ENCODE results near the gene RSRC1. TPM values are rescaled to one million over a fixed set of nuclear protein-coding genes. Genes with fewer than 3 reads are reported as not detected.
A peak's percentile ranks its signal among the peaks of the same experiment; 100 is the strongest.

Gene RSRC1
- total RNA-seq, 4 donors from 2014 or later: 27.7 to 36.7 (median 31.9) TPM

GRCh38 chr3:158260392-158260791 lies 150.5 kb downstream of the RSRC1 start:
- DNase-seq: no peak
- Histone ChIP-seq H3K36me3 (no peaks in the 10 kb centered on the region), H3K4me1 (no peaks in the 10 kb centered on the region), H3K27me3 (no peaks in the 10 kb centered on the region), H3K4me3 (no peak overlapping the region), H3K9me3 (no peaks in the 10 kb centered on the region), H3K27ac (no peak overlapping the region)
- no peak for ATAC-seq
- intact Hi-C loops (cut with DNase I; ENCODE audit: low total_unique reads): no loop called here
- in situ Hi-C loops (cut with MboI; ENCODE audit: low sequenced_read_pairs in 4 of 4): no loop called here
- no peak for TF ChIP-seq CTCF (IDR thresholded peaks at IDR 0.05 in 4 of 5, conservative IDR thresholded peaks at IDR 0.05 in 1 of 5)
- no peak for TF ChIP-seq POLR2A (IDR thresholded peaks at IDR 0.05)

GRCh38 chr3:158261371-158261991 lies 151.6 kb downstream of the RSRC1 start:
- no peak overlapping the region for H3K27ac ChIP-seq
- intact Hi-C loops (cut with DNase I; ENCODE audit: low total_unique reads): no loop called here
- TF ChIP-seq POLR2A (IDR thresholded peaks at IDR 0.05) (no peak), CTCF (IDR thresholded peaks at IDR 0.05 in 4 of 5, conservative IDR thresholded peaks at IDR 0.05 in 1 of 5) (no peak)
- no peak for ATAC-seq
- no peaks in the 10 kb centered on the region for H3K36me3 ChIP-seq
- H3K4me1 ChIP-seq: no peaks in the 10 kb centered on the region
- in situ Hi-C loops (cut with MboI; ENCODE audit: low sequenced_read_pairs in 4 of 4): no loop called here
- H3K27me3 ChIP-seq: no peaks in the 10 kb centered on the region
- H3K9me3 ChIP-seq: peaks cover 0 to 1% (median 0%) of the 10 kb centered on the region in 3 donors
- no peak for DNase-seq
- H3K4me3 ChIP-seq: no peak overlapping the region

GRCh38 chr3:158264894-158265293 lies 155.0 kb downstream of the RSRC1 start:
- Histone ChIP-seq H3K4me3 (no peak overlapping the region), H3K4me1 (no peaks in the 10 kb centered on the region), H3K36me3 (no peaks in the 10 kb centered on the region), H3K9me3 (peaks cover 0 to 9% (median 2%) of the 10 kb centered on the region in 3 donors), H3K27me3 (no peaks in the 10 kb centered on the region), H3K27ac (no peak overlapping the region)
- no peak for TF ChIP-seq CTCF (IDR thresholded peaks at IDR 0.05 in 4 of 5, conservative IDR thresholded peaks at IDR 0.05 in 1 of 5)
- TF ChIP-seq POLR2A (IDR thresholded peaks at IDR 0.05): no peak
- intact Hi-C loops (cut with DNase I; ENCODE audit: low total_unique reads): no loop called here
- DNase-seq: peak in 1 of 2 donors; percentile 33
- no peak for ATAC-seq
- in situ Hi-C loops (cut with MboI; ENCODE audit: low sequenced_read_pairs in 4 of 4): no loop called here

GRCh38 chr3:158267015-158267414 lies 157.1 kb downstream of the RSRC1 start:
- TF ChIP-seq POLR2A (IDR thresholded peaks at IDR 0.05): no peak
- no peak for TF ChIP-seq CTCF (IDR thresholded peaks at IDR 0.05 in 4 of 5, conservative IDR thresholded peaks at IDR 0.05 in 1 of 5)
- H3K36me3 ChIP-seq: no peaks in the 10 kb centered on the region
- H3K4me3 ChIP-seq: no peak overlapping the region
- no peaks in the 10 kb centered on the region for H3K27me3 ChIP-seq
- peaks cover 0 to 9% (median 2%) of the 10 kb centered on the region in 3 donors for H3K9me3 ChIP-seq
- no peak overlapping the region for H3K27ac ChIP-seq
- no peak for DNase-seq
- intact Hi-C loops (cut with DNase I; ENCODE audit: low total_unique reads) (no loop called here), in situ Hi-C loops (cut with MboI; ENCODE audit: low sequenced_read_pairs in 4 of 4) (no loop called here)
- ATAC-seq: no peak
- H3K4me1 ChIP-seq: no peaks in the 10 kb centered on the region

GRCh38 chr3:158269942-158270341 lies 160.1 kb downstream of the RSRC1 start:
- no peak overlapping the region for H3K4me3 ChIP-seq
- no peak for TF ChIP-seq POLR2A (IDR thresholded peaks at IDR 0.05)
- no peak for TF ChIP-seq CTCF (IDR thresholded peaks at IDR 0.05 in 4 of 5, conservative IDR thresholded peaks at IDR 0.05 in 1 of 5)
- intact Hi-C loops (cut with DNase I; ENCODE audit: low total_unique reads): no loop called here
- H3K27me3 ChIP-seq: no peaks in the 10 kb centered on the region
- in situ Hi-C loops (cut with MboI; ENCODE audit: low sequenced_read_pairs in 4 of 4): no loop called here
- H3K27ac ChIP-seq: no peak overlapping the region
- DNase-seq: no peak
- no peak for ATAC-seq
- no peaks in the 10 kb centered on the region for H3K4me1 ChIP-seq
- no peaks in the 10 kb centered on the region for H3K36me3 ChIP-seq
- peaks cover 0 to 9% (median 2%) of the 10 kb centered on the region in 3 donors for H3K9me3 ChIP-seq

Measured in gastrocnemius medialis (tissue), 4 donors.